Muscle of leg (tissue), 11 donors: ENCODE data around the gene CTRB2. TPM values are rescaled to one million over a fixed set of nuclear protein-coding genes. Genes with fewer than 3 reads are reported as not detected.
"Not testable (repeated sequence)": the region's sequence is repeated elsewhere in the genome, so short reads cannot be mapped to it uniquely, and the experiment has no call there.

ENCODE experiments used
- DNase-seq: peaks from one replicate; pipeline ENCODE4 v3.0.0; 2013
- H3K27ac ChIP-seq: one replicate; pipeline ENCODE4 v1.5.1; 2013; ENCODE audit warnings: mild to moderate bottlenecking, low read length, control low read depth
- H3K27me3 ChIP-seq: one replicate; pipeline ENCODE4 v1.6.1; 2013; ENCODE audit warnings: low read length; ENCODE audit not compliant: control insufficient read depth, insufficient read depth
- H3K36me3 ChIP-seq: one replicate; pipeline ENCODE4 v1.6.1; 2013; ENCODE audit warnings: low read length; ENCODE audit not compliant: control insufficient read depth, insufficient read depth
- H3K4me1 ChIP-seq: one replicate; pipeline ENCODE4 v1.6.1; 2013; ENCODE audit warnings: low read length; ENCODE audit not compliant: control insufficient read depth, insufficient read depth
- H3K4me3 ChIP-seq: one replicate; pipeline ENCODE4 v1.5.1; 2013; ENCODE audit warnings: low read length, control low read depth
- H3K9me3 ChIP-seq: replicated peaks from 2 replicates; pipeline ENCODE4 v1.6.1; 2013; ENCODE audit warnings: low read depth, low read length; ENCODE audit not compliant: control insufficient read depth
- WGBS: methylation state at CpG from one replicate; pipeline ENCODE4 v1.1.5; 2013; ENCODE audit warnings: missing lambda C conversion rate; ENCODE audit not compliant: insufficient coverage; 5-methylcytosine and 5-hydroxymethylcytosine counted together
- polyA plus RNA-seq, 8 donors: library from polyadenylated mRNA; unstranded; fragments of 120-200 nt; gene quantifications; one replicate each; pipeline versions ENCODE4 v1.2.1 to v1.2.3, GENCODE V29; 2013; ENCODE audit warnings: inconsistent platforms in 1 of 8, low replicate concordance in 1 of 8; ENCODE audit not compliant: insufficient read length in 8 of 8, insufficient read depth in 1 of 8
- total RNA-seq: library from RNA; stranded (reverse); fragments of 120-200 nt; gene quantifications from one replicate; pipeline ENCODE4 v1.2.4, GENCODE V29; 2013

CTRB2 gene
- total and polyA plus RNA-seq, 9 donors, result 0.17 to 0.52 (median 0.28) TPM; not detected in 3

GRCh38 chr16:75217389-75217851 lies 10.5 kb upstream of the CTRB2 start:
- H3K4me1 ChIP-seq, result peaks cover 11% of the 10 kb centered on the region
- no peaks in the 10 kb centered on the region for H3K27me3 ChIP-seq
- no peaks in the 10 kb centered on the region for H3K9me3 ChIP-seq
- WGBS, result 90% methylated on average over 9 of the region's 11 CpGs
- no peak overlapping the region for H3K27ac ChIP-seq
- DNase-seq, result no peak
- no peaks in the 10 kb centered on the region for H3K36me3 ChIP-seq
- no peak overlapping the region for H3K4me3 ChIP-seq

- Histone ChIP-seq H3K27me3 (no peaks in the 10 kb centered on the region), H3K27ac (no peak overlapping the region), H3K36me3 (no peaks in the 10 kb centered on the region), H3K4me1 (peaks cover 7% of the 10 kb centered on the region), H3K4me3 (no peak overlapping the region), H3K9me3 (no peaks in the 10 kb centered on the region)
- no peak for DNase-seq
- WGBS, result no CpG with 5 or more reads among the region's 7 CpGs
These were observed 9.6 kb upstream of the CTRB2 start for GRCh38 chr16:75216576-75216975.

- no peaks in the 10 kb centered on the region for H3K27me3 ChIP-seq
- DNase-seq, result no peak
- H3K4me3 ChIP-seq, result no peak overlapping the region
- H3K4me1 ChIP-seq, result peaks cover 7% of the 10 kb centered on the region
- WGBS, result 80% methylated on average over 1 of the region's 2 CpGs
- no peak overlapping the region for H3K27ac ChIP-seq
- no peaks in the 10 kb centered on the region for H3K36me3 ChIP-seq
- H3K9me3 ChIP-seq, result no peaks in the 10 kb centered on the region
These were observed 9.2 kb upstream of the CTRB2 start for GRCh38 chr16:75216127-75216526.

- DNase-seq, H3K4me3 ChIP-seq, H3K27me3 ChIP-seq, H3K9me3 ChIP-seq, H3K27ac ChIP-seq, H3K36me3 ChIP-seq: not testable (repeated sequence)
- 81% methylated on average over 8 of the region's 10 CpGs for whole genome bisulfite sequencing
- H3K4me1 ChIP-seq, result peaks cover 10% of the 10 kb centered on the region
These were observed 4.3 kb upstream of the CTRB2 start for GRCh38 chr16:75211286-75211685.

GRCh38 chr16:75209944-75210343 lies 3.0 kb upstream of the CTRB2 start:
- Histone ChIP-seq H3K27ac (no peak overlapping the region), H3K4me3 (no peak overlapping the region), H3K36me3 (no peaks in the 10 kb centered on the region), H3K9me3 (no peaks in the 10 kb centered on the region), H3K4me1 (peaks cover 10% of the 10 kb centered on the region), H3K27me3 (no peaks in the 10 kb centered on the region)
- 78% methylated on average over 2 of the region's 5 CpGs for WGBS
- DNase-seq, result no peak

GRCh38 chr16:75209514-75209913 lies 2.6 kb upstream of the CTRB2 start:
- DNase-seq, H3K27me3 ChIP-seq, H3K27ac ChIP-seq, H3K9me3 ChIP-seq, H3K4me3 ChIP-seq, H3K36me3 ChIP-seq: not testable (repeated sequence)
- 94% methylated on average over 2 of the region's 7 CpGs for WGBS
- peaks cover 10% of the 10 kb centered on the region for H3K4me1 ChIP-seq

- no peak overlapping the region for H3K27ac ChIP-seq
- no peaks in the 10 kb centered on the region for H3K27me3 ChIP-seq
- no peak for DNase-seq
- no peak overlapping the region for H3K4me3 ChIP-seq
- no peaks in the 10 kb centered on the region for H3K9me3 ChIP-seq
- WGBS, result 61% methylated on average over 24 of the region's 27 CpGs
- H3K4me1 ChIP-seq, result peaks cover 10% of the 10 kb centered on the region
- no peaks in the 10 kb centered on the region for H3K36me3 ChIP-seq
These were observed 2.0 kb upstream of the CTRB2 start for GRCh38 chr16:75208861-75209505.

GRCh38 chr16:75208242-75208825 lies 1.4 kb upstream of the CTRB2 start:
- no peak for DNase-seq

GRCh38 chr16:75207831-75208230 lies 870 bp upstream of the CTRB2 start:
- 89% methylated on average over 10 of the region's 11 CpGs for WGBS
- DNase-seq, result no peak
- H3K9me3 ChIP-seq, result no peaks in the 10 kb centered on the region
- peaks cover 10% of the 10 kb centered on the region for H3K4me1 ChIP-seq
- no peaks in the 10 kb centered on the region for H3K36me3 ChIP-seq
- no peaks in the 10 kb centered on the region for H3K27me3 ChIP-seq
- no peak overlapping the region for H3K27ac ChIP-seq
- H3K4me3 ChIP-seq, result no peak overlapping the region

More at GRCh38 chr16:75208242-75208825, 1.4 kb upstream of the CTRB2 start:
- Histone ChIP-seq H3K4me3 (no peak overlapping the region), H3K27me3 (no peaks in the 10 kb centered on the region), H3K4me1 (peaks cover 10% of the 10 kb centered on the region), H3K36me3 (no peaks in the 10 kb centered on the region), H3K27ac (no peak overlapping the region), H3K9me3 (no peaks in the 10 kb centered on the region)
- WGBS, result 78% methylated on average over 8 of the region's 13 CpGs

GRCh38 chr16:75205961-75206748 lies 806 bp downstream of the CTRB2 start:
- peaks cover 10% of the 10 kb centered on the region for H3K4me1 ChIP-seq
- not testable (repeated sequence) for H3K27me3 ChIP-seq, H3K27ac ChIP-seq, H3K36me3 ChIP-seq, H3K4me3 ChIP-seq, H3K9me3 ChIP-seq, DNase-seq
- 82% methylated on average over 6 of the region's 25 CpGs for WGBS
